K562 (cell line): ENCODE data around the gene SND1. TPM values are rescaled to one million over a fixed set of nuclear protein-coding genes. Genes with fewer than 3 reads are reported as not detected.

Experiments
- ATAC-seq: fragments of 200-7000 bp; cut with Tn5 transposase; 3 replicates; pipeline ENCODE4 v1.9.1; 2020; ENCODE audit warnings: moderate library complexity
- BruUV-seq: library from RNA; stranded (reverse); fragments of 400-500 nt; replicated peaks from 2 replicates; lab custom pipeline; 2021; lab: Mats Ljungman, UMichigan
- CTCF ChIA-PET: fragments of 300-600 bp; formaldehyde crosslinking; extraction: SDS; loops from one replicate; lab custom pipeline; 2021; ENCODE audit warnings: low intra/inter-chr PET ratio; lab: Yijun Ruan, JAX
- POLR2A ChIA-PET: fragments of 300-600, 350-650 bp; sonication (Branson Sonifier 250); formaldehyde crosslinking; extraction: SDS; loops from one replicate; lab custom pipeline; 2021; ENCODE audit warnings: antibody characterized with exemption, inconsistent platforms; lab: Yijun Ruan, JAX
- DNase-seq, 4 experiments: peaks; one replicate each; pipeline versions ENCODE4 v3.0.0 to v3.0.0-alpha.2; 2011 to 2018; ENCODE audit warnings: low spot score in 3 of 4, mixed read lengths in 3 of 4; ENCODE audit errors: extremely low read depth in 1 of 4
- FAIRE-seq: peaks from 2 replicates; lab custom pipeline; 2011; peaks lifted over from hg19 to GRCh38; lab: Jason Lieb, UNC
- H2AFZ ChIP-seq: 2 replicates; pipeline ENCODE4 v1.6.0; 2011; ENCODE audit warnings: low read depth, low read length, control low read depth, inconsistent platforms
- H3K27ac ChIP-seq: fragments of 200-600 bp; 3 replicates; pipeline ENCODE4 v1.8.0; 2011; ENCODE audit warnings: low read depth, mild to moderate bottlenecking, control low read depth, inconsistent platforms, low read length, moderate library complexity, mixed read lengths; ENCODE audit errors: extremely low read depth
- H3K27me3 ChIP-seq, 2 experiments: fragments of 300-600 bp in 1 of 2; 2 replicates in 1 of 2; 3 replicates in 1 of 2; pipeline versions ENCODE4 v1.6.0 to v1.8.0; 2011; ENCODE audit warnings: inconsistent platforms in 2 of 2, low read length in 2 of 2, mild to moderate bottlenecking in 1 of 2, mixed read lengths in 1 of 2, moderate library complexity in 1 of 2; ENCODE audit not compliant: control insufficient read depth in 2 of 2, insufficient read depth in 2 of 2
- H3K36me3 ChIP-seq: fragments of 300-600 bp; 3 replicates; pipeline ENCODE4 v1.8.0; 2011; ENCODE audit warnings: mild to moderate bottlenecking, low read length, inconsistent platforms; ENCODE audit not compliant: control insufficient read depth, insufficient read depth
- H3K4me1 ChIP-seq, 2 experiments: fragments of 200-600 bp in 1 of 2; replicated peaks in 1 of 2; 2 replicates in 1 of 2; 3 replicates in 1 of 2; pipeline versions ENCODE4 v1.5.1 to v1.8.0; 2011; ENCODE audit warnings: inconsistent platforms in 2 of 2, low read length in 2 of 2, mild to moderate bottlenecking in 1 of 2, mixed read lengths in 1 of 2, moderate library complexity in 1 of 2; ENCODE audit not compliant: control insufficient read depth in 2 of 2, insufficient read depth in 2 of 2
- H3K4me2 ChIP-seq: 2 replicates; pipeline ENCODE4 v1.6.1; 2011; ENCODE audit warnings: low read length, control low read depth, inconsistent platforms, mixed read lengths; ENCODE audit not compliant: insufficient read depth
- H3K4me3 ChIP-seq: fragments of 200-600 bp; sonication (generic), shearing (Covaris generic); 2 replicates; pipeline ENCODE4 v1.5.1; 2016; ENCODE audit warnings: control low read depth, inconsistent platforms
- H3K79me2 ChIP-seq: fragments of 200-600 bp; 3 replicates; pipeline ENCODE4 v1.8.0; 2011; ENCODE audit warnings: low read length, inconsistent platforms; ENCODE audit not compliant: control insufficient read depth, insufficient read depth
- H3K9ac ChIP-seq, 2 experiments: 2 replicates each; pipeline versions ENCODE4 v1.6.0 to v1.6.1; 2011; ENCODE audit warnings: low read depth in 2 of 2, low read length in 2 of 2, control low read depth in 1 of 2, inconsistent platforms in 1 of 2, mild to moderate bottlenecking in 1 of 2, mixed read lengths in 1 of 2; ENCODE audit not compliant: insufficient read depth in 1 of 2
- H3K9me1 ChIP-seq: one replicate; pipeline ENCODE4 v1.6.0; 2011; ENCODE audit warnings: inconsistent platforms, mild to moderate bottlenecking, low read length, moderate library complexity; ENCODE audit not compliant: control insufficient read depth, insufficient read depth
- H3K9me3 ChIP-seq: replicated peaks from 2 replicates; pipeline ENCODE4 v1.5.1; 2011; ENCODE audit warnings: low read depth, low read length, inconsistent platforms; ENCODE audit not compliant: control insufficient read depth, insufficient read depth
- H4K20me1 ChIP-seq: replicated peaks from 2 replicates; pipeline ENCODE4 v1.6.1; 2011; ENCODE audit warnings: low read length, inconsistent platforms, mixed read lengths; ENCODE audit not compliant: control insufficient read depth, insufficient read depth
- ATF1 ChIP-seq, 2 experiments: fragments of 450-650 bp in 1 of 2; IDR thresholded peaks; 2 replicates each; pipeline ENCODE4 v1.6.1; 2016; ENCODE audit warnings: missing compliant biosample characterization in 1 of 2, missing genetic modification characterization in 1 of 2
- CHD1 ChIP-seq: fragments of 200-600 bp; sonication (generic); IDR thresholded peaks from one replicate; pipeline ENCODE4 v1.6.1; 2012; ENCODE audit warnings: mild to moderate bottlenecking, moderate library complexity, low read length, inconsistent platforms
- E2F3 ChIP-seq: fragments of 250-450 bp; sonication (Bioruptor Pico); IDR thresholded peaks from 2 replicates; pipeline ENCODE4 v1.4.0; 2020; ENCODE audit warnings: mild to moderate bottlenecking
- HSF4 ChIP-seq: fragments of 250-450 bp; sonication (Bioruptor Pico); IDR thresholded peaks from 2 replicates; pipeline ENCODE4 v2.1.2; 2022; ENCODE audit warnings: mild to moderate bottlenecking, moderate library complexity, borderline replicate concordance
- IFI16 ChIP-seq: fragments of 250-450 bp; sonication (Bioruptor Pico); IDR thresholded peaks from 2 replicates; pipeline ENCODE4 v2.1.2; 2022; ENCODE audit warnings: mild to moderate bottlenecking, inconsistent platforms
- JUND ChIP-seq, 2 experiments: IDR thresholded peaks; 2 replicates in 1 of 2; 3 replicates in 1 of 2; pipeline ENCODE4 v1.6.1; 2011; ENCODE audit warnings: borderline replicate concordance in 2 of 2, low read depth in 2 of 2, low read length in 2 of 2, improper control_type of control experiment in 1 of 2, missing biosample characterization in 1 of 2, missing genetic modification characterization in 1 of 2, missing genetic modification reagents in 1 of 2
- MAFF ChIP-seq: IDR thresholded peaks from 2 replicates; pipeline ENCODE4 v1.6.1; 2012; ENCODE audit warnings: low read length, improper control_type of control experiment
- RCOR1 ChIP-seq, 2 experiments: IDR thresholded peaks; 2 replicates each; pipeline ENCODE4 v1.6.1; 2012; ENCODE audit warnings: low read depth in 2 of 2, low read length in 2 of 2, borderline replicate concordance in 1 of 2, improper control_type of control experiment in 1 of 2
- YY1 ChIP-seq, 3 experiments: IDR thresholded peaks; 2 replicates each; pipeline ENCODE4 v1.6.1; 2011; ENCODE audit warnings: low read length in 2 of 3, mild to moderate bottlenecking in 2 of 3, moderate library complexity in 2 of 3, borderline replicate concordance in 1 of 3, control low read depth in 1 of 3, low read depth in 1 of 3; ENCODE audit not compliant: insufficient read depth in 3 of 3, insufficient replicate concordance in 2 of 3, control insufficient read depth in 1 of 3, insufficient read length in 1 of 3; ENCODE audit errors: extremely low read depth in 1 of 3
- ZNF12 ChIP-seq: sonication (generic); formaldehyde crosslinking; IDR thresholded peaks from 2 replicates; pipeline ENCODE4 v1.4.0; 2020; ENCODE audit warnings: mild to moderate bottlenecking, missing genetic modification reagents
- ZNF253 ChIP-seq: fragments of 250-450 bp; sonication (Bioruptor Pico); conservative IDR thresholded peaks from 2 replicates; pipeline ENCODE4 v1.6.1; 2021; ENCODE audit warnings: mild to moderate bottlenecking
- WGBS: fragments of 100-300 bp; shearing (Covaris generic); methylation state at CpG from one replicate; pipeline ENCODE4 v1.1.6; 2016; ENCODE audit warnings: low coverage, mixed read lengths; ENCODE audit not compliant: insufficient coverage; ENCODE audit errors: missing lambda C conversion rate; 5-methylcytosine and 5-hydroxymethylcytosine counted together
- in situ Hi-C: fragments of 300-500 bp; cut with MboI; formaldehyde crosslinking; loops from 4 replicates; pipeline ENCODE4 v1.15.0; 2018; ENCODE audit warnings: inconsistent platforms, mixed read lengths
- intact Hi-C: fragments of 100-400 bp; cut with micrococcal nuclease; formaldehyde crosslinking; loops from 2 replicates; pipeline ENCODE4 v1.14.2; 2022
- polyA plus RNA-seq, 8 experiments: library from polyadenylated mRNA; depleted of rRNA in 4 of 8; stranded (reverse) in 5 of 8; unstranded in 3 of 8; fragments of >200 nt; fragmentation: Nextera tagmentation in 2 of 8; fragmentation: Illumina TruSeq in 1 of 8; extraction: Ambion mirVana in 2 of 8; extraction: Trizol in 1 of 8; gene quantifications; 2 replicates each; pipeline versions ENCODE4 v1.2.1 to v1.2.3, GENCODE V29; 2011 to 2014; ENCODE audit warnings: inconsistent platforms in 1 of 8, missing spikeins in 1 of 8
- total RNA-seq, 7 experiments: library from RNA; depleted of rRNA in 6 of 7; stranded (reverse); fragments of >200 nt in 6 of 7; fragmentation: Illumina TruSeq in 2 of 7; extraction: Trizol in 2 of 7; gene quantifications; 2 replicates each; pipeline versions ENCODE4 v1.2.1 to v1.2.3, GENCODE V29; 2011 to 2021; ENCODE audit warnings: low replicate concordance in 1 of 7
- TF ChIP-seq, protein P1 (sequence below): fragments of 450-650 bp; formaldehyde crosslinking; conservative IDR thresholded peaks from 2 replicates; pipeline ENCODE4 v1.4.0; 2022; ENCODE audit warnings: mild to moderate bottlenecking, missing genetic modification characterization
- TF ChIP-seq, protein P2 (sequence below): fragments of 450-650 bp; IDR thresholded peaks from 2 replicates; pipeline ENCODE4 v1.6.1; 2016; ENCODE audit warnings: antibody characterized with exemption

SND1 gene
- total and polyA plus RNA-seq, 9 of the 15 experiments (the other 6 are each of a cell fraction or from before 2014, with no cell fraction given) = 46.5 to 307 (median 191) TPM

GRCh38 chr7:128121711-128122530, 469.9 kb downstream of the SND1 start:
- H3K27ac ChIP-seq = no peak overlapping the region
- no peaks in the 10 kb centered on the region for H3K9me1 ChIP-seq
- intact Hi-C loops (loop anchor here (5.0 kb wide), 1 partner anchor 80 kb away; no protein-coding TSS in a partner anchor), in situ Hi-C loops (no loop called here)
- no peaks in the 10 kb centered on the region for H3K36me3 ChIP-seq
- ATAC-seq (peak; percentile 69), DNase-seq (no peak), FAIRE-seq (no peak)
- no peaks in the 10 kb centered on the region for H3K79me2 ChIP-seq
- BruUV-seq = no TSS peak
- H3K4me3 ChIP-seq = peak overlapping the region; percentile 29
- peak overlapping the region; percentile 50 for H3K4me2 ChIP-seq
- H3K27me3 ChIP-seq = peaks cover 43 to 66% of the 10 kb centered on the region in 2 experiments; a peak in 4 of 5 replicates
- CTCF ChIA-PET = no interaction called here
- POLR2A ChIA-PET = interaction anchor here (0.7 kb wide), 1 partner anchor 1317 kb away, joined by 3 read pairs; no protein-coding TSS in a partner anchor
- peak overlapping the region; percentile 37 for H2AFZ ChIP-seq
- H3K9ac ChIP-seq = peak overlapping the region; percentile 19 to 67; a peak in 3 of 4 replicates
- 14% methylated on average over 20 of the region's 21 CpGs for WGBS
- H3K9me3 ChIP-seq = no peaks in the 10 kb centered on the region
- H3K4me1 ChIP-seq = peaks cover 0 to 5% of the 10 kb centered on the region in 2 experiments; a peak in 2 of 5 replicates
- 0 out of 2 replicates have a peak, but pooled peaks cover 4% of the 10 kb centered on the region for H4K20me1 ChIP-seq
- TF ChIP-seq HSF4 = no peak
- no peak for TF ChIP-seq ZNF12 (CRISPR knock-in tag)
- no peak for TF ChIP-seq RCOR1 (IDR thresholded peaks at IDR 0.05; ENCODE audit: borderline replicate concordance in 1 of 2, low read depth in 2 of 2, low read length in 2 of 2)
- TF ChIP-seq, protein P1, sequence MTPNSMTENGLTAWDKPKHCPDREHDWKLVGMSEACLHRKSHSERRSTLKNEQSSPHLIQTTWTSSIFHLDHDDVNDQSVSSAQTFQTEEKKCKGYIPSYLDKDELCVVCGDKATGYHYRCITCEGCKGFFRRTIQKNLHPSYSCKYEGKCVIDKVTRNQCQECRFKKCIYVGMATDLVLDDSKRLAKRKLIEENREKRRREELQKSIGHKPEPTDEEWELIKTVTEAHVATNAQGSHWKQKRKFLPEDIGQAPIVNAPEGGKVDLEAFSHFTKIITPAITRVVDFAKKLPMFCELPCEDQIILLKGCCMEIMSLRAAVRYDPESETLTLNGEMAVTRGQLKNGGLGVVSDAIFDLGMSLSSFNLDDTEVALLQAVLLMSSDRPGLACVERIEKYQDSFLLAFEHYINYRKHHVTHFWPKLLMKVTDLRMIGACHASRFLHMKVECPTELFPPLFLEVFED (CRISPR knock-in tag) = 0 out of 2 replicates have a peak, but pooled peaks have one; percentile 5
- no peak for TF ChIP-seq ZNF253
- no peak for TF ChIP-seq JUND (IDR thresholded peaks at IDR 0.05; ENCODE audit: borderline replicate concordance, low read depth, low read length)
- TF ChIP-seq JUND (tag; IDR thresholded peaks at IDR 0.05; ENCODE audit: borderline replicate concordance, low read depth, low read length) = no peak
- TF ChIP-seq MAFF = no peak
- no peak for TF ChIP-seq IFI16 (CRISPR knock-in tag)
- TF ChIP-seq ATF1 (CRISPR knock-in tag; IDR thresholded peaks at IDR 0.05) = no peak
- TF ChIP-seq ATF1 (tag; IDR thresholded peaks at IDR 0.05) = no peak
- peak in 1 of 3 experiments; percentile 73 for TF ChIP-seq YY1 (IDR thresholded peaks at IDR 0.05; ENCODE audit: borderline replicate concordance in 1 of 3, control insufficient read depth in 1 of 3, extremely low read depth in 1 of 3, insufficient read depth in 3 of 3, insufficient read length in 1 of 3, insufficient replicate concordance in 2 of 3, low read depth in 1 of 3, low read length in 2 of 3)
- TF ChIP-seq, protein P2, sequence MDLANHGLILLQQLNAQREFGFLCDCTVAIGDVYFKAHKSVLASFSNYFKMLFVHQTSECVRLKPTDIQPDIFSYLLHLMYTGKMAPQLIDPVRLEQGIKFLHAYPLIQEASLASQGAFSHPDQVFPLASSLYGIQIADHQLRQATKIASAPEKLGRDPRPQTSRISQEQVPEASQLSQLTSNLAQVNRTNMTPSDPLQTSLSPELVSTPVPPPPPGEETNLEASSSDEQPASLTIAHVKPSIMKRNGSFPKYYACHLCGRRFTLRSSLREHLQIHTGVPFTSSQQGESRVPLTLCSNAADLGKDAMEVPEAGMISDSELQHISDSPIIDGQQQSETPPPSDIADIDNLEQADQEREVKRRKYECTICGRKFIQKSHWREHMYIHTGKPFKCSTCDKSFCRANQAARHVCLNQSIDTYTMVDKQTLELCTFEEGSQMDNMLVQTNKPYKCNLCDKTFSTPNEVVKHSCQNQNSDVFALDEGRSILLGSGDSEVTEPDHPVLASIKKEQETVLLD = no peak
- no peak for TF ChIP-seq CHD1
- 0 out of 2 replicates have a peak, but pooled peaks have one; percentile 35 for TF ChIP-seq E2F3 (CRISPR knock-in tag)
